ENCODE data around the gene TM9SF1.
A peak's percentile ranks its signal among the peaks of the same experiment; 100 is the strongest.

The TM9SF1 gene

DNA sequence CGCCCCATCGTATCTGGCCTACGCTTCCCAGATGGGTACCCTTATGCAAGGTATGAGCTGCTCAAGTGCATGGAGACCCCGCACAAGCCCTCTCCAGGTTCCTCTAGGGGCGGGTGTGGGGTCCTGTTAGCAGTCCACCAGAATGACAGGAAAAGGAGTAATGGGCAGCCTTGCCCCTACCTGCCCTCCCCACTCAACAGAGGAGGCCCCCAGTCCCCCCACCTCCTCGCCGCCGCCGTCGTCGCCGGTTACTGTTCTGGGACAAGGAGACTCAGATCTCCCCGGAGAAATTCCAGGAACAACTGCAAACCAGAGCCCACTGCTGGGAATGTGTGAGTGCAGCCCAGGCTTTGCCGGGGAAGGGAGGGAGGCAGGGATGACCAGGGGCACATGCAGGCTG, 17.4 kb downstream of the TM9SF1 start:
- TF ChIP-seq, protein P1, sequence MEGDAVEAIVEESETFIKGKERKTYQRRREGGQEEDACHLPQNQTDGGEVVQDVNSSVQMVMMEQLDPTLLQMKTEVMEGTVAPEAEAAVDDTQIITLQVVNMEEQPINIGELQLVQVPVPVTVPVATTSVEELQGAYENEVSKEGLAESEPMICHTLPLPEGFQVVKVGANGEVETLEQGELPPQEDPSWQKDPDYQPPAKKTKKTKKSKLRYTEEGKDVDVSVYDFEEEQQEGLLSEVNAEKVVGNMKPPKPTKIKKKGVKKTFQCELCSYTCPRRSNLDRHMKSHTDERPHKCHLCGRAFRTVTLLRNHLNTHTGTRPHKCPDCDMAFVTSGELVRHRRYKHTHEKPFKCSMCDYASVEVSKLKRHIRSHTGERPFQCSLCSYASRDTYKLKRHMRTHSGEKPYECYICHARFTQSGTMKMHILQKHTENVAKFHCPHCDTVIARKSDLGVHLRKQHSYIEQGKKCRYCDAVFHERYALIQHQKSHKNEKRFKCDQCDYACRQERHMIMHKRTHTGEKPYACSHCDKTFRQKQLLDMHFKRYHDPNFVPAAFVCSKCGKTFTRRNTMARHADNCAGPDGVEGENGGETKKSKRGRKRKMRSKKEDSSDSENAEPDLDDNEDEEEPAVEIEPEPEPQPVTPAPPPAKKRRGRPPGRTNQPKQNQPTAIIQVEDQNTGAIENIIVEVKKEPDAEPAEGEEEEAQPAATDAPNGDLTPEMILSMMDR (IDR thresholded peaks at IDR 0.05; ENCODE audit: extremely low read depth, insufficient read depth, missing control alignments): no peak
- in situ Hi-C loops (cut with MboI; ENCODE audit: low pct_unique_long_range_greater_than_20kb, low sequenced_read_pairs, unreplicated experiment): no loop called here
- DNase-seq (ENCODE audit: low spot score): no peak

DNA sequence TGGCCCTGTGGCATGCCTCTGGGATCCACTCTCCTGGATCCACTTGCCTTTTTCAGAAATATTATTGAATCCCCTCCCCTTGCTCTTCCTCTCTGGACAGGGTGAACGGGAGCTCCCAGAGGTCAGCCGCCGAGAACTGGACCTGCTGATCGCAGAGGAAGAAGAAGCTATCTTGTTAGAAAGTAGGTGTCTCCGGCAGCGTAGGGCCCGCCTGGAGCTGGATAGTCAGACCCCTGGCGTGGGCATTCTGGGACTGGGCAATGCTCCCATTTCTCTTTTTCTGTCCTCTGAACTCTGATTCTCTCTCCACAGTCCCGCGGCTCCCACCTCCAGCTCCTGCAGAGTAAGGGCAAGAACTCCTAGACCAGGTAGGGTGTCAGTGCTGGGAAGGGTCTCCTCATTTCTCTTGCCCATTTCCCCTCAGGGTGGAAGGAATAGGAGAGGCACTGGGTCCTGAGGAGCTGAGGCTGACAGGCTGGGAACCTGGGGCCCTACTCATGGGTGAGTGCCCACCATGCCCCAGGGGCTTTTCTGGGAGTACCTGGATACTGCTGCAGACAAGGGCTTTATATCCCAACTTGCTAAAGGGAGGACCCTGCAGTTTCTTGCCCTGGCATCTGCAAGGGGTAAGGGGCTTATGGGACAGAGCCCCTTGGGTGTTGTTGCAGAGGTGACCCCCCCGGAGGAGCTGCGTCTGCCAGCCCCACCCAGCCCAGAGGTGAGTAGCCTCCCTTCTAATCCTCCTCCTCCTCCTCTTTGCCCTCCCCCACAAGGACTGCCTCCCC, 18.0 kb downstream of the TM9SF1 start:
- no peak for DNase-seq (ENCODE audit: low spot score)
- TF ChIP-seq, protein P1 (IDR thresholded peaks at IDR 0.05; ENCODE audit: extremely low read depth, insufficient read depth, missing control alignments): no peak
- in situ Hi-C loops (cut with MboI; ENCODE audit: low pct_unique_long_range_greater_than_20kb, low sequenced_read_pairs, unreplicated experiment): no loop called here

GRCh38 chr14:24176599-24176998, 18.6 kb downstream of the TM9SF1 start:
- TF ChIP-seq, protein P1 (IDR thresholded peaks at IDR 0.05; ENCODE audit: extremely low read depth, insufficient read depth, missing control alignments): no peak
- in situ Hi-C loops (cut with MboI; ENCODE audit: low pct_unique_long_range_greater_than_20kb, low sequenced_read_pairs, unreplicated experiment): no loop called here
- no peak for DNase-seq (ENCODE audit: low spot score)

- DNase-seq (ENCODE audit: low spot score): no peak
- TF ChIP-seq, protein P1 (IDR thresholded peaks at IDR 0.05; ENCODE audit: extremely low read depth, insufficient read depth, missing control alignments): no peak
- in situ Hi-C loops (cut with MboI; ENCODE audit: low pct_unique_long_range_greater_than_20kb, low sequenced_read_pairs, unreplicated experiment): no loop called here
These were observed 22.4 kb downstream of the TM9SF1 start for GRCh38 chr14:24172871-24173281.

GRCh38 chr14:24172261-24172860, 22.9 kb downstream of the TM9SF1 start:
- TF ChIP-seq, protein P1 (IDR thresholded peaks at IDR 0.05; ENCODE audit: extremely low read depth, insufficient read depth, missing control alignments): no peak
- in situ Hi-C loops (cut with MboI; ENCODE audit: low pct_unique_long_range_greater_than_20kb, low sequenced_read_pairs, unreplicated experiment): no loop called here
- DNase-seq (ENCODE audit: low spot score): no peak

DNA sequence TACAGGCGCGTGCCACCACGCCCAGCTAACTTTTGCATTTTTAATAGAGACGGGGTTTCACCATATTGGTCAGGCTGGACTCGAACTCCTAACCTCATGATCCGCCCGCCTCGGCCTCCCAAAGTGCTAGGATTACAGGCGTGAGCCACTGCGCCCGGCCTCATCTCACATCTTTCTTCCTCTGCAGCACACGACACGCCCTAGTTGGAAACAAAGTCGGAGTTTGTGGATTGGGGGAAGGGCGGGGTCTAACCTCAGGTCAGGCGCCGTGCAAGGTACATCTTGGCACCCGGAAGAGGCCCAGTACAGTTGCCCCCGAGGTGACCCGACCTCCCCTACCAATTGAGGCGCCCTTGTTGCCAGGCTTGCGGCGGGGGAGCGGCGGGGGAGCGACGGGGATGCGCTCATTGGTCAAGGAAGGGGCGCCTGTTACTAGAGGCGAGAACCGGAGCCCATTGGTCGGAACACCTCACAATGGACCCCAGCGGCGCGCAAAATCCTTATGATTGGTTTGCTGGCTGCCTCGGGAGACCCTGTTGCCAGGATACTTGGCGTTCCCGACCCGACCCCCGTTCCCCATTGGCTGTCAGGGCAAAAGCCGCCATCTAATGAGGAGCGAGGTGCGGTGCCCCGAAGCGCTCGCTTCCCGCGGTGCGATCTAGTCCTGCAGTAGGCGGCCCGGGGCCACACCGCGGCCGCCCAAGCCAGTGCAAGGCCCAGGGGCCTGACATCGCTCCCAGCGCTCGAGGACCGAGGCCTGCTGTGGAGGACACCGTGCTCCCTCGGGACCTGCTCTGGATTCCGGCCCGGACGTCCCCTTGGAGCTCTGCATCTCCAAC, 23.6 kb downstream of the TM9SF1 start, which contains the start of gene REC8:
Gene REC8 (plus strand): TSS at position 659 of the 839 bp plus-strand sequence. CDS start 473 bp downstream, outside the sequence.
- DNase-seq (ENCODE audit: low spot score): peak; percentile 98
- in situ Hi-C loops (cut with MboI; ENCODE audit: low pct_unique_long_range_greater_than_20kb, low sequenced_read_pairs, unreplicated experiment): no loop called here
- TF ChIP-seq, protein P1 (IDR thresholded peaks at IDR 0.05; ENCODE audit: extremely low read depth, insufficient read depth, missing control alignments): no peak
